B cell (primary cell): ENCODE data around the gene TMEM208. TPM values are rescaled to one million over a fixed set of nuclear protein-coding genes. Genes with fewer than 3 reads are reported as not detected.

Experiments used
- ATAC-seq: fragments of 200-7000 bp; cut with Tn5 transposase; one replicate; pipeline ENCODE4 v1.10.0; 2021; ENCODE audit warnings: low read depth, mild to moderate bottlenecking, moderate number of reproducible peaks, moderate library complexity
- CTCF ChIA-PET: fragments of 350-600 bp; sonication (Branson Sonifier 250); formaldehyde crosslinking; loops from one replicate; lab custom pipeline; 2021; ENCODE audit warnings: antibody characterized with exemption, inconsistent platforms; lab: Charles Lee
- POLR2A ChIA-PET: fragments of 350-600 bp; sonication (Branson Sonifier 250); formaldehyde crosslinking; loops from one replicate; lab custom pipeline; 2021; ENCODE audit warnings: antibody characterized with exemption; lab: Charles Lee
- DNase-seq: peaks from one replicate; pipeline ENCODE4 v3.0.0; 2013
- H2AFZ ChIP-seq: 2 replicates; pipeline ENCODE4 v1.6.1; 2012; ENCODE audit warnings: mild to moderate bottlenecking, low read depth, low read length; ENCODE audit not compliant: insufficient read depth, poor library complexity, severe bottlenecking
- H3K27ac ChIP-seq, 2 donors: 1 replicate in 1 of 2; 2 replicates in 1 of 2; pipeline ENCODE4 v1.5.1; 2012 to 2013; ENCODE audit warnings: low read length in 2 of 2, mild to moderate bottlenecking in 2 of 2, moderate library complexity in 1 of 2
- H3K27me3 ChIP-seq, 4 experiments: fragments of 200-600 bp in 1 of 4; sonication (generic) in 1 of 4; replicated peaks in 1 of 4; 1 replicate in 2 of 4; 2 replicates in 2 of 4; pipeline versions ENCODE4 v1.6.1 to v1.7.0; 2013 to 2016; ENCODE audit warnings: low read length in 3 of 4, mild to moderate bottlenecking in 2 of 4, mixed read lengths in 1 of 4, moderate library complexity in 1 of 4; ENCODE audit not compliant: insufficient read depth in 4 of 4, control insufficient read depth in 3 of 4; ENCODE audit errors: control extremely low read depth in 1 of 4
- H3K36me3 ChIP-seq, 2 experiments: replicated peaks in 1 of 2; 1 replicate in 1 of 2; 2 replicates in 1 of 2; pipeline versions ENCODE4 v1.6.1 to v1.7.1; 2013; ENCODE audit warnings: low read length in 1 of 2; ENCODE audit not compliant: insufficient read depth in 2 of 2, control insufficient read depth in 1 of 2; ENCODE audit errors: control extremely low read depth in 1 of 2, extremely low read depth in 1 of 2
- H3K4me1 ChIP-seq, 2 donors: fragments of 200-600 bp in 1 of 2; sonication (generic) in 1 of 2; 1 replicate in 1 of 2; 2 replicates in 1 of 2; pipeline versions ENCODE4 v1.5.1 to v1.6.1; 2013 to 2017; ENCODE audit warnings: low read length in 2 of 2; ENCODE audit not compliant: control insufficient read depth in 2 of 2, insufficient read depth in 2 of 2
- H3K4me2 ChIP-seq: replicated peaks from 2 replicates; pipeline ENCODE3; 2012; ENCODE audit warnings: mild to moderate bottlenecking, low read depth, low read length; ENCODE audit not compliant: poor library complexity, severe bottlenecking
- H3K4me3 ChIP-seq, 5 experiments: fragments of 200-600 bp in 1 of 5; sonication (generic) in 1 of 5; 1 replicate in 3 of 5; 2 replicates in 2 of 5; pipeline versions ENCODE4 v1.5.1 to v1.7.0; 2011 to 2016; ENCODE audit warnings: low read length in 4 of 5, mild to moderate bottlenecking in 4 of 5, low read depth in 2 of 5, control low read depth in 1 of 5, moderate library complexity in 1 of 5; ENCODE audit not compliant: insufficient read depth in 1 of 5; ENCODE audit errors: control extremely low read depth in 1 of 5, extremely low read depth in 1 of 5
- H3K79me2 ChIP-seq: fragments of 200-600 bp; sonication (generic); one replicate; pipeline ENCODE4 v1.6.0; 2016; ENCODE audit warnings: low read length; ENCODE audit not compliant: control insufficient read depth, insufficient read depth
- H3K9ac ChIP-seq: fragments of 200-600 bp; sonication (generic); 2 replicates; pipeline ENCODE4 v1.6.1; 2017; ENCODE audit warnings: mild to moderate bottlenecking, low read length, moderate library complexity
- H3K9me3 ChIP-seq, 3 donors: one replicate each; pipeline versions ENCODE4 v1.6.1 to v1.7.1; 2013; ENCODE audit warnings: low read length in 2 of 3; ENCODE audit not compliant: control insufficient read depth in 2 of 3, insufficient read depth in 1 of 3; ENCODE audit errors: control extremely low read depth in 1 of 3
- H4K20me1 ChIP-seq: 2 replicates; pipeline ENCODE4 v1.6.0; 2012; ENCODE audit warnings: mild to moderate bottlenecking, low read length; ENCODE audit not compliant: insufficient read depth, control insufficient read depth, poor library complexity, severe bottlenecking
- H3K27ac Mint-ChIP-seq: one replicate; pipeline ENCODE4 v1.8.0; 2021; ENCODE audit warnings: mixed read lengths
- H3K27me3 Mint-ChIP-seq: one replicate; pipeline ENCODE4 v1.8.0; 2021; ENCODE audit warnings: mixed read lengths
- H3K4me1 Mint-ChIP-seq: one replicate; pipeline ENCODE4 v1.8.0; 2021; ENCODE audit warnings: mixed read lengths
- H3K4me3 Mint-ChIP-seq: one replicate; pipeline ENCODE4 v1.8.0; 2021; ENCODE audit warnings: mixed read lengths
- H3K9me3 Mint-ChIP-seq: one replicate; pipeline ENCODE4 v1.8.0; 2022; ENCODE audit warnings: mixed read lengths; ENCODE audit not compliant: insufficient read depth
- EZH2 ChIP-seq: IDR thresholded peaks from 2 replicates; pipeline ENCODE4 v1.6.1; 2012; ENCODE audit warnings: borderline replicate concordance, low read depth, mild to moderate bottlenecking, moderate library complexity, low read length; ENCODE audit not compliant: insufficient read depth, poor library complexity, severe bottlenecking
- WGBS: methylation state at CpG from one replicate; pipeline ENCODE4 v1.1.5; 2013; ENCODE audit warnings: missing lambda C conversion rate; ENCODE audit not compliant: insufficient coverage; 5-methylcytosine and 5-hydroxymethylcytosine counted together
- intact Hi-C: fragments of 100-400 bp; cut with micrococcal nuclease; formaldehyde crosslinking; loops from one replicate; pipeline ENCODE4 v1.10.0; 2022
- polyA plus RNA-seq: library from polyadenylated mRNA; depleted of rRNA; stranded (reverse); fragments of >200 nt; gene quantifications from 2 replicates; pipeline ENCODE4 v1.2.3, GENCODE V29; 2012
- total RNA-seq, 2 donors: library from RNA; stranded (reverse); fragments of 120-200 nt in 1 of 2; gene quantifications; 1 replicate in 1 of 2; 2 replicates in 1 of 2; pipeline versions ENCODE4 v1.2.3 to v1.2.4, GENCODE V29; 2013 to 2022
- TF ChIP-seq, protein P1 (sequence below): fragments of 200-600 bp; IDR thresholded peaks from one replicate; pipeline ENCODE4 v1.8.0; 2022; ENCODE audit warnings: antibody characterized with exemption, mild to moderate bottlenecking

The TMEM208 gene
- total and polyA plus RNA-seq, 2 donors (not counting 1 experiment from before 2014, with no cell fraction given) = 36.1 to 40.4 TPM

- no peaks in the 10 kb centered on the region for H3K4me1 Mint-ChIP-seq
- Histone ChIP-seq H3K27ac (no peak overlapping the region), H3K36me3 (peaks cover 0 to 40% of the 10 kb centered on the region in 2 experiments), H3K4me2 (no peak overlapping the region), H3K9me3 (no peaks in the 10 kb centered on the region), H4K20me1 (no peaks in the 10 kb centered on the region), H3K4me3 (no peak overlapping the region), H3K79me2 (peaks cover 18% of the 10 kb centered on the region), H3K4me1 (no peaks in the 10 kb centered on the region), H3K27me3 (no peaks in the 10 kb centered on the region), H3K9ac (no peak overlapping the region), H2AFZ (no peak overlapping the region)
- intact Hi-C loops = no loop called here
- CTCF ChIA-PET = interaction anchor here (1.0 kb wide), 1 partner anchor 283 kb away, joined by 3 read pairs; no protein-coding TSS in a partner anchor
- H3K9me3 Mint-ChIP-seq = no peaks in the 10 kb centered on the region
- POLR2A ChIA-PET = no interaction called here
- WGBS = 98% methylated on average over 5 of the region's 16 CpGs
- ATAC-seq (no peak), DNase-seq (no peak)
- H3K4me3 Mint-ChIP-seq = no peak overlapping the region
- no peaks in the 10 kb centered on the region for H3K27me3 Mint-ChIP-seq
- no peak overlapping the region for H3K27ac Mint-ChIP-seq
- TF ChIP-seq, protein P1, sequence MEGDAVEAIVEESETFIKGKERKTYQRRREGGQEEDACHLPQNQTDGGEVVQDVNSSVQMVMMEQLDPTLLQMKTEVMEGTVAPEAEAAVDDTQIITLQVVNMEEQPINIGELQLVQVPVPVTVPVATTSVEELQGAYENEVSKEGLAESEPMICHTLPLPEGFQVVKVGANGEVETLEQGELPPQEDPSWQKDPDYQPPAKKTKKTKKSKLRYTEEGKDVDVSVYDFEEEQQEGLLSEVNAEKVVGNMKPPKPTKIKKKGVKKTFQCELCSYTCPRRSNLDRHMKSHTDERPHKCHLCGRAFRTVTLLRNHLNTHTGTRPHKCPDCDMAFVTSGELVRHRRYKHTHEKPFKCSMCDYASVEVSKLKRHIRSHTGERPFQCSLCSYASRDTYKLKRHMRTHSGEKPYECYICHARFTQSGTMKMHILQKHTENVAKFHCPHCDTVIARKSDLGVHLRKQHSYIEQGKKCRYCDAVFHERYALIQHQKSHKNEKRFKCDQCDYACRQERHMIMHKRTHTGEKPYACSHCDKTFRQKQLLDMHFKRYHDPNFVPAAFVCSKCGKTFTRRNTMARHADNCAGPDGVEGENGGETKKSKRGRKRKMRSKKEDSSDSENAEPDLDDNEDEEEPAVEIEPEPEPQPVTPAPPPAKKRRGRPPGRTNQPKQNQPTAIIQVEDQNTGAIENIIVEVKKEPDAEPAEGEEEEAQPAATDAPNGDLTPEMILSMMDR = no peak
- no peak for TF ChIP-seq EZH2
These were observed 10.7 kb downstream of the TMEM208 start for GRCh38 chr16:67237396-67238277.

- Histone ChIP-seq H3K4me3 (no peak overlapping the region), H3K9ac (no peak overlapping the region), H3K9me3 (no peaks in the 10 kb centered on the region), H3K79me2 (peaks cover 19% of the 10 kb centered on the region), H4K20me1 (no peaks in the 10 kb centered on the region), H3K27ac (no peak overlapping the region), H3K36me3 (peaks cover 0 to 40% of the 10 kb centered on the region in 2 experiments), H2AFZ (no peak overlapping the region), H3K27me3 (no peaks in the 10 kb centered on the region), H3K4me2 (no peak overlapping the region), H3K4me1 (no peaks in the 10 kb centered on the region)
- no peaks in the 10 kb centered on the region for H3K9me3 Mint-ChIP-seq
- no peak overlapping the region for H3K27ac Mint-ChIP-seq
- POLR2A ChIA-PET = no interaction called here
- H3K27me3 Mint-ChIP-seq = no peaks in the 10 kb centered on the region
- H3K4me3 Mint-ChIP-seq = no peak overlapping the region
- TF ChIP-seq, protein P1 = no peak
- TF ChIP-seq EZH2 = no peak
- intact Hi-C loops = no loop called here
- WGBS = 96% methylated on average over 3 of the region's 3 CpGs
- no peak for ATAC-seq
- no peaks in the 10 kb centered on the region for H3K4me1 Mint-ChIP-seq
- CTCF ChIA-PET = interaction anchor here (1.0 kb wide), 1 partner anchor 283 kb away, joined by 3 read pairs; no protein-coding TSS in a partner anchor
- no peak for DNase-seq
These were observed 11.3 kb downstream of the TMEM208 start for GRCh38 chr16:67238278-67238575.
